GM19238 (cell line): Measurements from ENCODE around the gene GRHL3.

Experiments
- DNase-seq: peaks from one replicate; pipeline ENCODE4 v3.0.0; 2011; ENCODE audit warnings: low spot score; ENCODE audit not compliant: insufficient read length

The GRHL3 gene

DNA sequence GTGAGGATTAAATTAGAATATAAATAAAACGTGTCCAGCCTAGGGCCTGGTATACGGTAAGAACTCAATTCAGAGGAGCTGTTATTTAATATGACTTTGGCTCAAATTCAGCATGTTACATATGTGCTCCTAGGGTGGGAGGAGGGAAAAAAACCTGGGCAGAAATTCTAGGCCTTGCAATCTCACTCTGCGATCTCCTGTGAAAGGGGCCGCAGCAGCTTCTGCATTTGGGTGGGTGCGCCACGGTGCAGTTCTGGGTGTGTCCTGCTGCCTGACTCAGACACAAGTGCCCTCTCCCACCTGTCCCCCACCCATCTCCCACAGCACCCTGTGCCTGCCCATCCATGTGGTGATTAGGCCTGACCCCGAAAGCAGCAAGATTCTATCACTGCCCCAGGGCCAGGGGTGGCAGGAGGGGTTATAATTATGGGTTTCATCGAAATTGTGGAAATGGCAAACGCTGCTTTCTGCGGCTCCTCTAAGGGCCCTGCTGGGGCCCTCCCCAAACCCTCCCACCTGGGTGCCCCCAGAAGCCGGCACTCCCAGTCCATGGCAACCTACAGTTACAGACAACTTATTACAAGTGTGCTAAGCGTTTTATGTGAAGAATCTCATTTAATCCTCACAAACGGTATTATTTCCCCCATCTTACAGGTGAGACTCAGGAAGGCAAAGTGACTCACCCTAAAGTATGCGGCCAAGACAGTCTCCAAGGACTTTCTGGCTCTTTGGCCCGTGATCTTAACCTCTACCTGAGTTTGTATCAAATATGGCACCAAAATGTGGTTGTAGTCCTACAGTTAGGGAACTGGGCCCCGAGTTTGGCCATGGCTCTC, 25.5 kb upstream of the GRHL3 start:
- no peak for DNase-seq

DNA sequence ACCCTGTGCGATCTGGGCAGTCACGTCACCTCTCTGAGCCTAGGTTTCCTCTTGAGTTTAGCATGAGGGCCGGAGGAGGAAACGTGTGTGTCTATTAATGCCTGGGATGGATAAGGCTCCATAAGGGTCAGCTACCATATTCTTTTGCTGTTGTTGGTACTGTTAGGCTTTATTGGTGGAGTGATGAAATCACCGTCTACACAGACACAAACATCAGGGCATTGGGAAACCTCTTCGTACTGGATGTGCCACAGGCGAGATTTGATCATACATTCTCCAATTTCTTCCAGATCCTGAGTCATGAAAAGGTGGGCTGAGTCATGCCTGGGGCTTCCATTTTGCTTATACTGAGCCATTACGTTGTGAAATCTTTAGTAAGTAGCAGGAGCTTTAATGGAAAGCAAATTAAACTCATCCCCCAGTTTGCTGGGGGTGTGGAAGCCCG, 24.9 kb upstream of the GRHL3 start:
- no peak for DNase-seq

DNA sequence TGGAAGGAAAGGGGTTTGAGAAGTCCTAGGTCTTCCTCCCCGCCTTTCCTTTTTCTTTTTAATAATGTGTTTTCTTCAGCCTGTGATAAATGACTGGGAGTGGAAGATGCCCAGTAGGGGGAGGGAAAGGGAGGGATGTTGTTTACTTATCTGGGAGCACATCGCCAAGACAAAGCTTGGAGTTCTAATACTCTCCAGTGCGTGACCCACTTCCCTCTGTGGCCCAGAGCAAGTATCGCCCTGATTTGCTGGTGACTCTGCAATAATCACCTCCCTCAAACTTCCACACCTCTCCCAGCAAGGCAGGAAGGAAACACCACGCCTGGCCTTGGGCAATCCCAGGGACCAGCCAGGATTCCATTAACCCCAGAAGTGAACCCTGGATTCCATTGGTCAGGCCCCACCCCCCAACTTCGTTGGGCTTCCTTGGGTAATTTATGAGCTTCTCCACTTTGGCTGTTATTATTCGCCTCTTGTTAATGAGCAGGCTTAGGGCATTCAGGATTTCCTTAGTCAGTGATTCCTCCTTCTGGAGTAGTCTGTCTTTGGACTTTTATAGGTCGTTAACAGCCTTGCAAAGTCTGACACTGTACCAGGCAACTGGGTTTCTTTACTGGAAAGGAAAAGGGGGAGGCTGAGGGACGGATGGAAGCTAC, 24.3 kb upstream of the GRHL3 start:
- no peak for DNase-seq

DNA sequence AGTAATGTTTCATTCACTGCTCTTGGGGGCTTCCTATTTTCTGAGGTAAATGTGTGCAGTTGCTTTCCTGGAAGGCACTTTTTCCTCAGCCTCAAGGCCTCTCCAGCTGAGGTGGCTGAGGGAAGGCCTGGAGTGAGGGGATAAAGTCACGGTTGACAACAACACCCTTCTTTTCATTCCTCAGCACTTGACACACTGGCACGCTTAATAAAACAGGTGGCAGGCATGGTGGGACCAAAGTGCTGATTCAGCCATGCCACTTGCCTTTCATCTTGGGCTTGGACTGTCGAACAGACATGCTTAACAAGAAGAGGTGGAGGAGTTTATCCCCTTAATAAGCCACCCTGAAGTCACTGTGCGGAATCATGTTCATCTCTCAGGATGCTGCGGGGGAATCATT, 23.6 kb upstream of the GRHL3 start:
- no peak for DNase-seq

DNA sequence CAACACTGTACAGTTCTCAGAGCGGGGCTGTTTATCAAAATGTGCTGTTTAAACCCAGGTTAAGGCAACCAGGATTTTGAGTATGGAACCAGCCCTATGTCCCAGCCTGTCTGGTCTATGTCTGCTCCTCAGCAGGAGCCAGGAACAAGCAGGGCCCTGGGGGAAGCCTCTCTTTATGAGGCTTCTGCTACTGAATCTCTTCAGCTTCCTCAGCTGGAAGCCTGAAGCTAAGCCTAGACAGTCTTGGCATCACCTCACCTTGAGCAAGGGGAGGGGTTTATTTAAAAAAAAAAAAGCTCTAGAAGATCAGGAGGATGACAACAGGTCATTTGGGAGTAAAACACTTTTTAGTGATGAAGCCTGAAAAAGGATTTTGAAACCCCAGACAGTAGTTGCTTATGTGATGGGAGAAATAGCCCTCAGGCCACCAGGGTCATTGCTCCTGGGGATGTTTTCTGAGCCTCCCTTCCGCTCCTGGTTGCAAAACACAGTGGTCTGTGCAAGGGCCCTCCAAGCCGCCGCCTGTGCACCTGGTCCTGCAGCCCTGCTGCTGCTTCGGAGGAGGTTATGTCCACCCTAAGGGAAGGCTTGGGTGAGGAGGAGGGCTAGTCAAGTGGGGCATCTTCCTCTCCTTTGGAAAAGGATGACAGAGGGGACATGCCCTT, 21.8 kb upstream of the GRHL3 start:
- DNase-seq = no peak

DNA sequence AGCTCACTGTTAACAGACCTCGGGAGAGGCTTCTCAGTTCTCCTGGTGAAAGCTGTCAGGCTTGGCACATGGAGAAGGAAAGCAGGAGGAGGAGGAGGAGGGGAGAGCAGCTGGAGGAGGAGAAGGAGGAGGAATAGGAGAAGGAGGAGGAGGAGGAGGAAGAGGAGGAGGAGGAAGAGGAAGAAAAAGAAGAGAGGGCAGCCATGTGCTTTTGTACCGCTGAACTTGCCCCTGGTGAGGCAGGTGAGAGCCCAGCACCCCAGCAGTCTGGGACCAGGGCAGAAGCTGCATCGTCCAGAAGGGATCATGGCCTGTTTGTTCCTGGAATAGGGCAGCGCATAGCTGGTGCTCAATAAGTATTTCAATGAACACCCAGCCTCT, 21.3 kb upstream of the GRHL3 start:
- no peak for DNase-seq

DNA sequence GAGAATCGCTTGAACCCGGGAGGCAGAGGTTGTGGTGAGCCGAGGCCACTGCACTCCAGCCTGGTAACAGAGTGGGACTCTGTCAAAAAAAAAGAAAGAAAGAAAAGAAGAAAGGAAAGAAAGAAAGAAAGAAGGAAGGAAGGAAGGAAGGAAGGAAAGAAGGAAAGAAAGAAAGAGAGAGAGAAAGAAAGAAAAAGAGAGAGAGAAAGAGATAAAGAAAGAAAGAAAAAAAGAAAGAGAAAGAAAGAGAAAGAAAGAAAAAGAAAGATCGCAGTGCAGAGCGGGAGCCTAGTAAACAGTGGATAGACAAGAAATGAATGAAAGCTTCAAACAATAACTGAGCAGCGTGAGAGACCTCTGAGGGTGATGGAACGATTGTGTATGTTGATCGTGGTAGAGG, 20.6 kb upstream of the GRHL3 start:
- no peak for DNase-seq

DNA sequence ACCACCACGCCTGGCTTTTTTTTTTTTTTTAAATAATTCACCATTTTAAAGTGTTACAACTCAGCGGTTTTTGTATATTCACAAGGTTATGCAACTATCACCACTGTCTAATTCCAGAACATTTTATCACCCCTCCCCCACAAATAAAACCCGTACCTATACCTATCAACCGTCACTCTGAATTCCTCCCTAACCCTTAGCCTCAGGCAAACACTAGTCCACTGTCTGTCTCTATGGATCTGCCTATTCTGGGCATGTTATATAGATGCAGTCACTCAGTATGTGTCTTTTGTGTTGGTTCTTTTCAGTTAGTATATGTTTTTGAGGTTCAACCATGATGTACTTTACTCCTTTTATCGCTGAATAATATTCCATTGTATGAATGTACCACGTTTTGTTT, 19.3 kb upstream of the GRHL3 start:
- no peak for DNase-seq

GRCh38 chr1:24300971-24301784, 18.0 kb upstream of the GRHL3 start:
- no peak for DNase-seq

- DNase-seq = no peak
Measured at GRCh38 chr1:24301785-24302175, 17.4 kb upstream of the GRHL3 start.

GRCh38 chr1:24302209-24302611, 16.9 kb upstream of the GRHL3 start:
- no peak for DNase-seq

DNA sequence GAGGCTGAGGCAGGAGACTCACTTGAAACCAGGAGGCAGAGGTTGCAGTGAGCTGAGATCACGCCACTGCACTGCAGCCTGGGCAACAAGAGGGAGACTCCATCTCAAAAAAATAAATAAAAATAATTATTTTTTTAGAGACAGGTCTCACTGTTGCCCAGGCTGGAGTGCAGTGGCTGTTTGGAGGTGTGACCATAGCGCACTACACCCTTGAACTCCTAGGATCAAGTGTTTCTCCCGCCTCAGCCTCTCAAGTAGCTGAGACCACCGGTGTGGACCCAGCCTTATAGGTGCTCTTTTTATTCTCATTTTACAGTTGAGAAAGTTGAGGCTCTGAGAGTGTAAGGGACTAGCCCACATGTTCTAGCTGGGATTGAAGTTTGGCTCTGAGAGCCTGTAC, 15.6 kb upstream of the GRHL3 start:
- DNase-seq = no peak

DNA sequence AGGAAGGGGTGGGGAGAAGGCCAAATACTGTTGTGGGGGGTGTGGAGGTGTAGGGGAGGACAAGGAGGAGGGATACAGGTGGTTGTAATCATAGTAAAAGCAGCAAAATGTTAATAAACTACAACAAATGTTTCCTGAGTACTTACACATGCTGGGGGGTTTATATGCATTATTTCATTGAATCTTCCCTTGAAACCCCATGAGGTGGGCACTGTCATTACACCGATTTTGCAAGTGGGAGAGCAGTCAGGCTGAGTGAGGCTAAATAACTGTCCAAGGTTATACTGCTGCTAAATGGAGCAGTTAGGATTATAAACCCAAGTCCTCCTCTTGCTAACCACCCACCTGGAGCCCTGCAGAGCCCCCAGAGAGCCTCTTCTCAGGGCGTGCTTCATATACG, 14.4 kb upstream of the GRHL3 start:
- no peak for DNase-seq

DNA sequence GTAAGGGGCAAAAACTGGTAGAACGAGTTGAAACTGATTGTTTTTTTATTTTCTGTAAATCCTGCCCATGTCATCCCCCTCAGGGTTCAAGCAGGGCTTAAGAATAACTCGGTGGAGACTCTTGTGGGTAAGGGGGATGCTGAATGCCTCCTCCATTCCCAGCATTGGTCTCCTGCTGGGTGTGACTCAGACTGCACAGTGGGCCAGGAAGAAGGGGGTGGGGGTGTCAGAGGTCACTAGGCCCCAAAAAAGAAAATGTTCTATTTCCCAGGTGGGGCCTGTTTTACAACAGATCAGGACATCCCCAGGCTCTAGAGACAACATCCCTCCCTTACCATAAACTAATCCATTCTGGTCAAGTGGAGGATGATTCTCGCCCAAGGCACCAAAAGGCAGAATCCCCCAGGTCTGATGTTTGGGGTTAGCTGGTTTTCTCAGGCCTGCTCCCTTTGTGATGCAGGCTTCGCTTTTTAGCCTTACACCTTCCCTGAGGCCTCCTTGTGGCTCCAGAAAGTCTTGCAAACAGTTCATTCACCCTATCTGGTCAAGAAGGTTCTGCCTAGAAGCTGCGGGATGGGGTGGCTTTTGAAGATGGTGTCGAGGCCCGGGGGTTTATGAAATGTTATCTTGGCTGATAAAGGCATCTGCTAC, 10.7 kb upstream of the GRHL3 start:
- no peak for DNase-seq

DNA sequence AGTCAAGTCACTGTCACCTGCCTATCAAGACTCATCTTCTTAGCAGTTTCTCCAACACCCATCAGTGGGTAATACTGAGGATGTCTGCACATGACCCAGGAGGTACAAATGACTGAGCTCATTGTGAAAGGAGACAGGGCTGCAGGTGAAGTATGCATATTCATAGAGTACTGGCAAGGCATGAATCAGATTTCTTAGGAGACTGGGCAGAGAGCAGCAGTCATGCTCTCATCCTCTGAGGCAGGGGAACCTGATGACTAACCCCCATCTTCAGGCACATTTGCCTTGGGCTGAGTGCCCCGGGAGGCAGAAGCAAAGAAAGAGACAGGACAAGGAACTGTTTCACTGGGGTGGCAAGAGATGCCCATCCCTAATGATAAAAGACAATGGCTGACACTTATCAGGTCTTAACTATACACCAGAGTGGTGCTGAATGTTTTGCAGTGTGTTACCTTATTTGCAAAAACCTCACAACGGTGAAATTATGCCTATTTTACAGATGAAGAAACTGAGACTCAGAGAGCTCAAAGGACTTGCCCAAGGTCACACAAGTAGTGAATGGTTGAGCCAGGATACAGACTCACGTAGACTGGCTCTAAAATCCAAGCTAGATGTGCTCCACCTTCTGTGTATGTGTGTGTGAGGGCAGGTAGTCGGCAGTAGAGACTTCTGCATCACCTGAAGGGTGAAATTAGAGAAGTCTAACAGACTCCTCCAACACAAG, 9.2 kb upstream of the GRHL3 start:
- DNase-seq = no peak

- DNase-seq = no peak
Measured at GRCh38 chr1:24311234-24311633, 7.9 kb upstream of the GRHL3 start.

- DNase-seq = no peak
Measured at GRCh38 chr1:24311741-24312140, 7.4 kb upstream of the GRHL3 start.

GRCh38 chr1:24315391-24315790, 3.8 kb upstream of the GRHL3 start:
- no peak for DNase-seq

GRCh38 chr1:24316645-24317044, 2.5 kb upstream of the GRHL3 start:
- DNase-seq = no peak

- no peak for DNase-seq
Measured at GRCh38 chr1:24317081-24317480, 2.1 kb upstream of the GRHL3 start.
